ENCODE data around the gene NOL6. TPM values are rescaled to one million over a fixed set of nuclear protein-coding genes. Genes with fewer than 3 reads are reported as not detected.
"Not testable (repeated sequence)": the region's sequence is repeated elsewhere in the genome, so short reads cannot be mapped to it uniquely, and the experiment has no call there.

The NOL6 gene
- total and polyA plus RNA-seq, 2 of the 13 experiments (the other 11 are each of a cell fraction or from before 2014, with no cell fraction given) = 17.0 to 30.2 TPM

GRCh38 chr9:33455945-33456344 lies 17.8 kb downstream of the NOL6 start:
- no peak overlapping the region for H3K4me2 ChIP-seq (ENCODE audit: low read depth, low read length)
- H3K27ac ChIP-seq (ENCODE audit: extremely low read length, insufficient read depth, low read length) = no peak overlapping the region
- CTCF ChIA-PET (ENCODE audit: low intra/inter-chr PET ratio, low total read pairs) = no interaction called here
- 65% methylated on average over 7 of the region's 7 CpGs for WGBS (ENCODE audit: low lambda C conversion rate)
- no peak overlapping the region for H3K4me3 ChIP-seq (replicated peaks in 1 of 3; ENCODE audit: insufficient read depth in 1 of 3, low read depth in 2 of 3, low read length in 3 of 3)
- POLR2A ChIA-PET = no interaction called here
- ATAC-seq = no peak
- no peaks in the 10 kb centered on the region for H3K79me2 ChIP-seq (ENCODE audit: insufficient read depth, low read length)
- in situ Hi-C loops (cut with HindIII; ENCODE audit: extremely low pct_ligation_motif_present, low pct_unique_long_range_greater_than_20kb) (no loop called here), intact Hi-C loops (cut with micrococcal nuclease; ENCODE audit: unreplicated experiment) (no loop called here)
- peaks cover 33% of the 10 kb centered on the region for H3K4me1 ChIP-seq (ENCODE audit: insufficient read depth, low read length)
- BruUV-seq (replicated peaks) = no TSS peak
- H3K27me3 ChIP-seq (ENCODE audit: control insufficient read depth in 1 of 2, insufficient read depth in 2 of 2, low read length in 2 of 2) = no peaks in the 10 kb centered on the region
- no peak for DNase-seq (ENCODE audit: low spot score)
- TF ChIP-seq ZNF703 (CRISPR knock-in tag; IDR thresholded peaks at IDR 0.05; ENCODE audit: borderline replicate concordance) (no peak), TEAD3 (CRISPR knock-in tag; optimal IDR thresholded peaks at IDR 0.05; ENCODE audit: borderline replicate concordance) (no peak), RERE (CRISPR knock-in tag; IDR thresholded peaks at IDR 0.05; ENCODE audit: low read depth) (no peak)
- H2AFZ ChIP-seq (ENCODE audit: low read length) = no peak overlapping the region
- H3K9me3 ChIP-seq (ENCODE audit: low read length) = no peaks in the 10 kb centered on the region
- no peaks in the 10 kb centered on the region for H4K20me1 ChIP-seq (ENCODE audit: insufficient read depth, low read length)
- H3K36me3 ChIP-seq (replicated peaks in 1 of 2; ENCODE audit: control insufficient read depth in 1 of 2, insufficient read depth in 2 of 2, low read length in 2 of 2) = no peaks in the 10 kb centered on the region; a peak in 1 of 5 replicates
- FAIRE-seq = no peak
- no peak overlapping the region for H3K9ac ChIP-seq (ENCODE audit: insufficient read depth, low read depth, low read length)

DNA sequence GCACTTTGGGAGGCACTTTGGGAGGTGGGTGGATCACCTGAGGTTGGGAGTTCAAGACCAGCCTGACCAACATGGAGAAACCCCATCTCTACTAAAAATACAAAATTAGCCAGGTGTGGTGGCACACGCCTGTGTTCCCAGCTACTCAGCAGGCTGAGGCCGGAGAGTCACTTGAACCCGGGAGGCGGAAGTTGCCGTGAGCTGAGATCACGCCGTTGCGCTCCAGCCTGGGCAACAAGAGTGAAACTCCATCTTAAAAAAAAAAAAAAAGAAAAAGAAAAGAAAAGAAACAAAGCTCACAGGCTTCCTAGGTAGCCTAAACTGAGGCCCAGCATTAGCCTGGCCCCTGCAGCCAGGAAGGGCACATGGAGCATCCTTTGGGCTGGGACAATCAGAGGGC lies 18.3 kb downstream of the NOL6 start:
- WGBS (ENCODE audit: low lambda C conversion rate) = 91% methylated on average over 8 of the region's 8 CpGs
- H3K27ac ChIP-seq (ENCODE audit: extremely low read length, insufficient read depth, low read length); DNase-seq (ENCODE audit: low spot score); in situ Hi-C loops (cut with HindIII; ENCODE audit: extremely low pct_ligation_motif_present, low pct_unique_long_range_greater_than_20kb); H3K9ac ChIP-seq (ENCODE audit: insufficient read depth, low read depth, low read length); ATAC-seq; CTCF ChIA-PET (ENCODE audit: low intra/inter-chr PET ratio, low total read pairs); H2AFZ ChIP-seq (ENCODE audit: low read length); POLR2A ChIA-PET; H3K4me2 ChIP-seq (ENCODE audit: low read depth, low read length); intact Hi-C loops (cut with micrococcal nuclease; ENCODE audit: unreplicated experiment); H4K20me1 ChIP-seq (ENCODE audit: insufficient read depth, low read length); H3K9me3 ChIP-seq (ENCODE audit: low read length); BruUV-seq (replicated peaks); H3K79me2 ChIP-seq (ENCODE audit: insufficient read depth, low read length); H3K27me3 ChIP-seq (ENCODE audit: control insufficient read depth in 1 of 2, insufficient read depth in 2 of 2, low read length in 2 of 2); FAIRE-seq; H3K4me3 ChIP-seq (replicated peaks in 1 of 3; ENCODE audit: insufficient read depth in 1 of 3, low read depth in 2 of 3, low read length in 3 of 3); H3K36me3 ChIP-seq (replicated peaks in 1 of 2; ENCODE audit: control insufficient read depth in 1 of 2, insufficient read depth in 2 of 2, low read length in 2 of 2): not testable (repeated sequence)
- H3K4me1 ChIP-seq (ENCODE audit: insufficient read depth, low read length) = peaks cover 33% of the 10 kb centered on the region

DNA sequence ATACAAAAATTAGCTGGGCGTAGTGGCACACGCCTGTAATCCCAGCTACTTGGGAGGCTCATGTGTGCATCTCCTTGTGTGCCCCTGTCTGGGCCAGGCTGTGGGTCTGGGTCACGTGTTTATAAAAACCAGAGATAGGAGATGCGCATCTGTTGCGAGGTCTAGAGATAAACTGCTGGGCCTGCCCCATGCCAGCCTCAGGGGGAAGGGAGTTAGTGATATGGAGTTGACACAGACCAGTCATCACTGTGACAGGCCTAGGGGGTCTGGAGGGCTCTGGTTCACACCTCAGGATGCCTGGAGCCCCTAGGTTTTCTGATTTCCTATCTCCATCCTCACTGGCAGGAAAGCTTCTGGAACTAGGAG lies 19.1 kb downstream of the NOL6 start:
- H2AFZ ChIP-seq (ENCODE audit: low read length); H3K4me2 ChIP-seq (ENCODE audit: low read depth, low read length); H4K20me1 ChIP-seq (ENCODE audit: insufficient read depth, low read length); FAIRE-seq; H3K4me3 ChIP-seq (replicated peaks in 1 of 3; ENCODE audit: insufficient read depth in 1 of 3, low read depth in 2 of 3, low read length in 3 of 3); H3K9ac ChIP-seq (ENCODE audit: insufficient read depth, low read depth, low read length); H3K79me2 ChIP-seq (ENCODE audit: insufficient read depth, low read length); H3K27me3 ChIP-seq (ENCODE audit: control insufficient read depth in 1 of 2, insufficient read depth in 2 of 2, low read length in 2 of 2); H3K36me3 ChIP-seq (replicated peaks in 1 of 2; ENCODE audit: control insufficient read depth in 1 of 2, insufficient read depth in 2 of 2, low read length in 2 of 2); DNase-seq (ENCODE audit: low spot score); ATAC-seq; CTCF ChIA-PET (ENCODE audit: low intra/inter-chr PET ratio, low total read pairs); H3K27ac ChIP-seq (ENCODE audit: extremely low read length, insufficient read depth, low read length); in situ Hi-C loops (cut with HindIII; ENCODE audit: extremely low pct_ligation_motif_present, low pct_unique_long_range_greater_than_20kb); H3K9me3 ChIP-seq (ENCODE audit: low read length); BruUV-seq (replicated peaks); intact Hi-C loops (cut with micrococcal nuclease; ENCODE audit: unreplicated experiment): not testable (repeated sequence)
- POLR2A ChIA-PET = interaction anchor here (1.1 to 2.3 kb wide), 3 partner anchors 11 to 19 kb away, joined by 3 to 9 read pairs (median 5); partner anchors contain the start of gene NOL6
- 79% methylated on average over 5 of the region's 5 CpGs for WGBS (ENCODE audit: low lambda C conversion rate)
- peaks cover 33% of the 10 kb centered on the region for H3K4me1 ChIP-seq (ENCODE audit: insufficient read depth, low read length)

Data from HepG2 (cell line).